Measurements from ENCODE around the gene ZNF536.
"Not testable (repeated sequence)": the region's sequence is repeated elsewhere in the genome, so short reads cannot be mapped to it uniquely, and the experiment has no call there.

Gene ZNF536

DNA sequence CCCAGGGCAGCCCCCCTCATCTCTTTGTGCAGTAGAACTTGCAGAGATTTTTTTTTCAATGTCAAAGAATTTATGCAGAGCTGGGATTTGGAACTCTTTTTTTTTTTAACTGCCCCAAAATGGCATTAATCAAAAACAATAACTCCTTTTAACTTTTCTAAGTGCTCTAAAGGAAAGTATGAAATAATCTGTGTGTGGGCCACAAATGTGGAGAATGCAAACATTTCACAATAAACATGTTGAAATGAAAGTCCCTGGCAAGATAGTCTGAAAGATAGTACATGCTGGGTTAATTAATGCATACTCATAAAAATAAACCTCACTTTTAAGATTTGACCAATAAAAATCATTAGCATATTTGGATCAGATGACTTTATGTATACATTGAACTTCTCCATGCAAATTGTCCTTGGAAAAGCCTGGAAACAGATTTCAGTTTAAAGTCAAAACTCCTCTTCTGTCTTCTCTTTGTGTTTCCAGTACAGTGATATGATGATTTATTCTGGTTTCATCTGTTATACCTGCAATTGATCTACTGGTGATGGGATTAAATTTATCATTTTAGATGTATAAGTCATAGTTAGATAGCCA is 30.5 kb upstream of the ZNF536 start:
- DNase-seq (ENCODE audit: low spot score) = no peak

DNA sequence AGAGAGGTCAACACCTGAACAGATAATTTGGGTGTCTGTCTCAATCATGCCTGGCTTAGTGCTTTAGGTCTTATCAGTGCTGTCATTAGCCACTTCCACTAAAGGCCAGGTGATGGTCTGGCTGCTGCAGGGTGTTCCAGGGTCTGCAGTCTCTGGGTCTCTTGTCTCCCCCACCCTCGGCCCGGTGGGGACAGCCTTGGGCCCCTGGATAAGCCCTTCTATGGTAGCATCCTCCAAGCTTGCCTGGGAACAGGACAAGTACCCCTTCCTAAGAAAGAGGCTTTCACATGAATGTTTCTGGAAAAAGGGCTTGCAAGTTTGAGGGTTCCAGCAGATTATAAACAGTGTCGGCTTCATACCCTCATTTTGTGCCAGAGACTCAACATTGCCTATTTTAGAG is 29.3 kb upstream of the ZNF536 start:
- DNase-seq (ENCODE audit: low spot score) = no peak

DNA sequence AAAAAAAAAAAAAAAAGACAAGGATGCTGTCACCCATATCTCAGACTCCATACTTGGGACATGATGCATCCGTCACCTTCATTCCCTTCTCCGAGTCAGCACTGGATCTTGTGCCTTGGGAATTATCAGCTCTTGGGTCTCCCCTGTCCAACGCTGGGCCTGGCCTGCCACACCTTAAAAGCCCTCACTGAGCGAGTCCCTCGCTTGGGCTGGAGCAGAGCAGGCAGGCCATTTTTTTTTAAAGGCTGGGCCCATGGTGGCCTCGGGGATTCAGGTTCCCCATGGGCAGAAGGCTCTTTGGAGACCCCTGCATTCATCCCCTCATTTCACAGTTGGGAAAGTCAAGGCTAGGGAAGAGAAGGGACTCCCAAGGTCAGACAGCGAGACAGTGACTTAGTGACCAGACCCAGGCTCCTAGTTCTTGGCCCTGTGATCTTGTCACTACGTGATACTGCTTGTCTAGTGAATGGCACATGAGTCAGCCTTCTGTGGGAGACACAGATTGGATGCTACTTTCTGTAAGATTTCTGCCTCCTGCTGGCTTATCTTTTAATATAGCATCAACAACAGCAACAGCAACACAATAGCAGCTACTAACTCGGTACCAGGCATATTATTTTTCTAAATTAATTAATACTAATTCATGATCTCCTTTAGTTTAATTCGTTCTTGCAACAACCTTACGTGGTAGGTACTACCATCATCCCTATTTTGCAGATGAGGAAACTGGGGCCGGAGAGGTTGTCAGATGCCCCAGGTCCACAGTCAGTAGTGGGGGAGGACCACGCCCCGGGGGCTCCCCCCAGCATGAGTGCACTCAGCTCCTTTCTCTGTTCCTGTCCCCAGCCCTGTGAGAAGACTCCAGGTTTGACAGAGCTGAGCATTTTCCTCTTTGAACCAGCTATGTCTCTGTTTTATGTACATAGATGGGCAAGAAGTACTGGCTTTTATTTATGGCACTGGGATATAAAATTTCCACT is 27.4 kb upstream of the ZNF536 start:
- DNase-seq (ENCODE audit: low spot score) = no peak

DNA sequence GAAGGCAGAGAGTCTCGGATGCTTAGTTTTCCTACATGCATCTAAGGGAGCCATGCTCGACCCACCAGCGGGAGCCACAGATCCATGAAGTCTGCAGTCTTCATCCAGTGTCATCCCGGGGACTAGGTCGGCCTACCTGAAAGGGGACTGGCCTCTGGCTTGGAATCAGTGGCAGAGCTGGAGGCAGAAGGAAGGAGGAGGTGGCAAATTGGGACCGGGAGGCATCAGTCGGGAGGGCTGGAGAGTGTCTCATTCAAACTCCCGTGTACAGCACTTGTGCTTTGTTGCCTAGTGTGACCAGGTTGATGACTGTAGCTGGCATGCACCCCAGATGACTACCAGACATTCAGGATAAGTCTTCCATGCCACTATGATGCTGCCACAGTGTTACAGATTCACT is 26.5 kb upstream of the ZNF536 start:
- no peak for DNase-seq (ENCODE audit: low spot score)

DNA sequence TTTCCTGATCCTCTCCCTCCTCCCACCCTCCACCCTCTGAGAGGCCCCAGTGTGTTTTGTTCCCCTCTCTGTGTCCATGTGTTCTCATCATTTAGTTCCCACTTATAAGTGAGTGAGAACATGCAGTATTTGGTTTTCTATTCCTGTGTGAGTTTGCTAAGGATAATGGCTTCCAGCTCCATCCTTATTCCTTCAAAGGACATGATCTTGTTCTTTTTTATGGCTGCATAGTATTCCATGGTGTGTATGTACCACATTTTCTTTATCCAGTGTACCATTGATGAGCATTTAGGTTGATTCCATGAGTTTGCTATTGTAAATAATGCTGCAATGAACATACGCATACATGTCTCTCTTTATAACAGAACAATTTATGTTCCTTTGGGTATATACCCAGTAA is 25.7 kb upstream of the ZNF536 start:
- not testable (repeated sequence) for DNase-seq (ENCODE audit: low spot score)

DNA sequence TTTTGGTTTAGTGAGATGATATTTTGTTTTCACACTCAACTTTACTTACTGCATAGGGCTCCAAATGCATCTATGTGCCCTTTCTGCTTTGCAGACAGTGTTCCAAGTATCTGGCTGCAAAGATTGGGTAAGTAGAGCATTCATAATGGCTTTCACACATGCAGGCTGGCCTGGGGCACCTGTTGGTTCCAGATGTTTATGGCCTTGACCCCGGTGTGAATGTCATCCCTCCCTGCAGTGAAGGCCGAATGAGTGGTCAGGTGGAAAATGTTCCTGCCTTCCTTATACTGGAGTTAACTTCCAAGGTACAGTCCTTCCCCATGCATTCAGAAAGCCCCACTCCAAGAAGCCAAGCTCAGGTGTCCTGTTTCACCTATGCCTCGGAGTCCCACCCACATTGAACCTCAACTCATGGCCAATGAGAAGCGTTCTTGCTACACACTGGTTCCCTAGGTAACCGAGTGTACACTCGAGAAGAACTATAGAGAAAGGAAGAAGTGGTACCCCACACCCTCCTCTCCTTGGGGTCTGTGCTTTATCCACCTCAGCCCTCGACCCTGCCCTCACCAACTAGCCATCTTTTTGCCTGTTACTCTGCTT is 23.0 kb upstream of the ZNF536 start:
- no peak for DNase-seq (ENCODE audit: low spot score)

DNA sequence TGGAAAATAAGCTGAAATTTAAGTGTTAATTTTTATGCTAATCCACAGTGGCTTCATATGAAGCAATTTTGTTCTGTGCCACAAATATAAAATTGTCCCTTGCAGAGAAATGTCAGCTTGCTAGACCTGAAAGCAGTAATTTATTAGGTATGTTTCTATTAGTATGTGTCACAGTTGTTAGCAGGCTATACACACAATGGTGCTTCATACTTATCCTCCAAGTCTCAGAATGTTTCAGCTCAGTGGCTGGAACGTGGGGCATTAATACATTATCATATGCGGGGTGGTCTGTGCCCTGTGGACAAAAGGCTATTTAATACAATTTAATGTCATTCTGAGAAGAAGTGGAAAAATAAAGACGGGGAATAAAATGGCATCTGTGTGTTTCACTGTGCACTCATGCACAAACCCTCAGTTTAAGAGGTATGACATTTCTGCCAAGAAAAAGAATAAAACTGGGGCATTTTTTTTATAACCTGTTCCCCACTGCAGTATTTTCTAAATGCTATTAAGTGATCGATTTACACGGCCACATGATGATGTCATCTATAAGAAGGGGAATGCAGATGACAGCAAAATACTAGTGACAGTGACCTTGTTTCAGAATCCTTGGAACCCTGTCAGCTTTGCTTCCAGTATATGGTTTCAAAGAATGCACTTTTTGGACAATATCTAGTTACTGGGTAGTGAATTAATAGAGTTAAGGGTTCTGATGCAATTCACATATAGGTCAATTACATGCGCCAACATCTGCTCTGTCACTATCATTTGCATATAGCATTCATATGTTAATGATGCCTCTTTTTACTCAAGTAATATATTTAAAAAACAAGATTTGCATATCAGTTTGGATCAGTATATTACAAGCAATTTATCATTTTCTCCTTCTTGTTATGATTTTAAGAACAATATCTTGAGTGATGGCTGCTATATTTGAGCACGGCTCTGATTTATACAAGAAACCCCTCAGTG is 21.2 kb upstream of the ZNF536 start:
- DNase-seq (ENCODE audit: low spot score) = no peak

DNA sequence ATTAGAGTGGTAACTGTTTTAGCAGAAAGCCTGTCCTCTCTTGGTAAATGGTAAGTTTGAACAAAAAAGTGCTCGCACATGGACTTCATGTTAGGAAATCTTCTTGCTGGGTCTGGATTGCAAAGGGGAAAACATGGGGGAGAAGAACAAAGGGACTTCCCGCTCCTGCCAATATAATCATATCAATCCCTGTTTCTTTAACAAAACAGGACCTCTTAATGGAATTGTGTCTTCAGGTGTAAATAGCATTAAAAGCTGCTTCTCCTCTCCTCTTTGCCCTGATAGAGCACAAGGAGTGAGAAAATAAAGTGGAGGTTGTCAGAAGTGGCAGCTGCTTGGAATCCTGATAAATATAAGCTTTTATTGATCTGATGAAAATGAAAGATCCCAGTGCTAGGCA is 20.4 kb upstream of the ZNF536 start:
- DNase-seq (ENCODE audit: low spot score) = no peak

DNA sequence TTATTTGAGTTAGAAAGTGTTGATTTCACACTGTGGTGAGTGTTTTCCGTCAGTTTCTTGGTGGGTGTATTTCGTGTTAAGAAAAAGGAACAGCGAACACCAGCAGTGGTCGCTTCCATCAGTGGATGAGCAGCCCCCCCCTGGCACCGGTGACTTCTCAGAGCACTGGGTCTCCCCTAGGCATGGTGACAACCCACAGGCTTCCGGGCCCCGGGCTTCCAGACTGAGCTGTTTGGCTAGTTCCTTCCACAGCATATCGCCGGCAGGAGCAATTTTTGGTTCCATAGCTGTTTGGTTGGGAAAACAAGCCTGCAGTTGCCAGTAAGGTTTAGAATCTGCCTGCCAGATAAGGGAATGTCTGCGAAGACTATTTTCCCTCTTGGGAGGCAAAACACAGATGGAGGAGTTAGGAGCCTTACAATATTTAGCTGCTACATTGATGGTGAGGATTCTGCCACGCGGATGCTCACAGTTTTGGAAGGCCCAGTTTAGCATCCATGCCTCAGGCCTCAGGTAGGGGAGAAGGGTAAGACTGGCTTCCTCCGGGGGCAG is 18.7 kb upstream of the ZNF536 start:
- DNase-seq (ENCODE audit: low spot score) = no peak

DNA sequence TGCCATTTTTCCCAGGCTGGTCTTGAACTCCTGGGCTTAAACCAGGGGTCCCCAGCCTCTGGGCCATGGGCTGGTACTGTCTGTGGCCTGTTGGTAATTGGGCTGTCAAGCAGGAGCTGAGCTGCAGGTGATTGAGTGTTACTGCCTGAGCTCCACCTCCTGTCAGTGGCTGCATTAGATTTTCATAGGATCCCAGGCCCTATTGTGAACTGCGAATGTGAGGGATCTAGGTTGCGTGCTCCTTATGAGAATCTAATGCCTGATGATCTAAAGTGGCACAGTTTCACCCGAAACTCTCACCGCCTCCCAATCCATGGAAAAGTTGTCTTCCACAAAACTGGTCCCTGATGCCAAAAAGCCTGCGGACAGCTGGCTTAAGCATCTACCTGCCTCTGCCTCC is 16.6 kb upstream of the ZNF536 start:
- DNase-seq (ENCODE audit: low spot score) = no peak

DNA sequence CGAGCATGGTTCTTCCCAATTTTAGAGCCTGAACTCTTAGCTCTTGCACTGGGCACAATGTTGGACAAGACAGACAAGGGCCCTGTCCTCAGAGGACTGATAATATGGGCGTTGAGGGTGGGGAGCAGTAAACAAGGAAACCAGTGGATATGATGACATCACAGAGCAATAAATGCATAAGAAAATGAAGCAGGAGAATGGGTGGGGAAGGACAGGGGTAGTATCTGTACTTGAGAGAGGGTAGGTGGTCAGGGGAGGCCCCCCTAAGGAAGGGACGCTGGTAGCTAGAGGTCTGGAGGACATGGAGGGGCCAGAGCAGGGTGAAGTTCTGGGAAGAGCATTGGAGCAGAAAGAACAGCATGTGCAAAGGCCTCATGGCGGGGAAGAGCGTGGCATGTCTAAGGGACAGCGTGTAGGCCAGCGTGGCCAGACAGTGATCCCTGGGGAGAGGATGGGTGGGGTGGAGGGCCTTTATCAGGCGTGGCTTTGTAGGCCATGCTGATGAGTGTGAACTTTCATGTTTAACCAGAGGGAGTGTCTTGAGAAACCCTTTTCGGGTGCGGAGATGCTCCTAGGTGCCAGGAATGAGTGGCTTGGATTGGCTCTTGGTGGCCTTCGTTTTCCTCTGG is 15.1 kb upstream of the ZNF536 start:
- DNase-seq (ENCODE audit: low spot score) = no peak

DNA sequence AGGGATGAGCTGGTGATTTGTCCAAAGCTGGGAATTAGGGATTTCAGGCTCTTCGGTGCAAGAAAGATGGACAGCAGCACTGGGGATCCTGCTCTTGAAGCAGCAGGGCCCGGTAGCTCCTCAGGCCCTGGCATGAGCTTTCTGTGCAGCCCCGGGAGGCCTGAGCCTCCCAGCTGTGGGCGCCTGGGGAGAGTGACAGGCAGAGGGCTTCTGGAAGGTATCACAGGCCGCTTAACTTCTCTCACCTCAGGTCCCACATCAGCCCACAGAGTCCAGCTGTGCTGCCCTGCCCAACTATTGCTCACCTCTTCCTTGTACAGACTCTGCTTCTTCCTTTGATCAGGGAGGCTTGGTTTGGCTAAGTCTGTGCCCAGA is 14.6 kb upstream of the ZNF536 start:
- no peak for DNase-seq (ENCODE audit: low spot score)

DNA sequence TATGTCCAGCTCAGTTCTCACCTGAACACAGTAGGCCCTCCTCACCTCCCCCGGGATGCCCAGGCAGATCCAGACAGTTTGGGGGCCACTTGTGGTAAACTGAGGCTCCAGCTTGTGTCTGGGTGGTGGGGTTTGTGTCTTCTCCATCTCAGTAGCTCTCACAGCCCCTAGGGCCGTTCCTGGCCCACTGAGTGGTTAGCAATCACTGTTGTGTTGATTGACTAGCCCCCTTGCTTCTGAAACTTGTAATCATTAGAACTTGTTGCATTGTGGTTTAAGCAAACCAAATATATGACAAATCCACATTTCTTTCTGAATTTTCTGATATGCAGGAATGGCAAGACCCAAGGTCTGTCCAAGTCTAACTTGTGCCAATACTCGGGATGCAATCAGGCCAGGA is 13.9 kb upstream of the ZNF536 start:
- DNase-seq (ENCODE audit: low spot score) = no peak

DNA sequence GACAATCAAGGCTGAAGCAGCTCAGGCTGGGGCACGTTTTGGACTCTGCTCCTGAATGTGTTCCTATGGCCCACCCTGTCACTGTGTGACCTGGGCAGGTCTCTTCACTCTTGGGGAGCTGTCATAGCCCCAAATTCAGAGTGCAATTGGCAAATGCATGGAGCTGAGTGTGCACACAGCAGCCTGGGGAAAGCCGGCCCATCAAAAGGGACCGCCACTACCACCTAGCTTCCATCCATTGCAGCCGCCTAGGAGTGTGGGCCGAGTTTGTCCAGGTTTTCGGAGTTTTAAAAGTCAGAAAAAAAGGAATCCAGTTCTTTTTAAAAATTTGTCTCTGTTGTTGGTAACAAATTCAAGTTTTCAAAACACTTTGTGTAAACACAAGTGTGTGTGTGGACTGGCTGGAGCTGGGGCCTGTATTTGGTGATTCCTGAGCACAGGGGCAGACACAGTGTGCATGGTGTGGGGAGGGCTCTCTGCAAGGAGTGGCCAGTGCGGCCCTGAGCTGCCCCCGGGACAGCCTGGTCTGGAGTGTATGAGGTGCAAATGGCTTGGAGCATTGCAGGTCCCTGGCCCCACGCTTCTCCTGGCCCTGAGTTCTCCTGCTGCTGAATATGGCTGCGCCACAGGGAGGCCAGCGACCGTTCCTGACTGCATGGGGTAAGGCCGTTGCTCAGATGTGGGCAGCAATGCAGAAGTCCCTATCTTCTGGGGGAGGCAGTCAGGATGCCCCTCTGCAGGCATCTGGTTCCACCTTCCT is 13.2 kb upstream of the ZNF536 start:
- DNase-seq (ENCODE audit: low spot score) = no peak

DNA sequence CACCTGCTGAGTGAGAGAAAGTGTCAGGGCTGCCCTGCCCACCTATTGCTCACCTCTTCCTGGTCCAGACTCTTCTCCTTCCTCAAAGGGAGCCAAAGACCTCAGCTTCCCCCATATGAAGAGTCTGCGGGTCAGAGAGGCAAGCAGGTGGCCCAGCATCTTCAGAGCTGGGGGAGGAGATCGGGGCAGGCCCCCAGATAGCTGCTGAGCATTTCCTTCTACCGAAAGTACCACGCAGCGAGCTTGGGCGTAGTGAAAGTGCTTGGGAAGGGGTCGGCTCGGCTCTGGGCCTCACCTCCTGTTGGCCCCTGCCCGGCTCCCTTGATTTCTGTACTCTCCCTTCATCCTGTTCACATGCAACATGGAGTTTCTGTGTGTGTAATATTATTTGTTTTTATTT is 12.2 kb upstream of the ZNF536 start:
- no peak for DNase-seq (ENCODE audit: low spot score)

DNA sequence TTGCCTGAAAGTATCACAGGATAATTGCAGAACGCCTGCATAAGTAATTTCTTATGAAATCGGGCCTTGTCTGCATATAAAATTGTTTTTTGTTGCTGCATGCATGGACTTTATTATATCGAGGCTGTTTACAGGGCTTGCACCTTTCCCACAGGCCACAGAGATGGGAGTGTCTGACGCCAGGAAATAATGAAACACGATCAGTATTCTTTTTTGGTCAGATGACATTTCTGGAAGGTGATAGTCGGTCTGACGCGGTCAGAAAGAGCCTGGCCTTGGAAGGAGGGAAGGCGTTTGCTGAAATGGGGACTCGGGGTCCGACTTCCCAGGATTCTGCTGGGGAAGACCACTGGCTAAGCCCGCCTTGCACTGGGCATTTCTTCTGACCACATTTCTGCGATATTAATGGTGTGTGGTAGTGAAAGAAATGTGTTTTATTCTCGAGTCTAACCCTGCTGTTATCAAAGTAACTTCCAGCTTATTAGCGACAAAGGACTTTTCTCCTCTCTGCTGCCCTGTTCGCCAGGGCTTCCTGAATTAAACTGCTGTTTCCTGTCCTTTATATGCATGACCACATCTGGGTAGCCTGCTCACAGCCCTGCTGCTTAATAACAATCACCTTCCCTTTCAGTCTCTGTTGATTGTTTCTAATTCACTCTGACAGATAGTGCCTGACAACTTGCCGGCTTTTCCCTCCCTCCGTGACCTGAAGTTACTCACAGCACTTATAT is 11.6 kb upstream of the ZNF536 start:
- no peak for DNase-seq (ENCODE audit: low spot score)

DNA sequence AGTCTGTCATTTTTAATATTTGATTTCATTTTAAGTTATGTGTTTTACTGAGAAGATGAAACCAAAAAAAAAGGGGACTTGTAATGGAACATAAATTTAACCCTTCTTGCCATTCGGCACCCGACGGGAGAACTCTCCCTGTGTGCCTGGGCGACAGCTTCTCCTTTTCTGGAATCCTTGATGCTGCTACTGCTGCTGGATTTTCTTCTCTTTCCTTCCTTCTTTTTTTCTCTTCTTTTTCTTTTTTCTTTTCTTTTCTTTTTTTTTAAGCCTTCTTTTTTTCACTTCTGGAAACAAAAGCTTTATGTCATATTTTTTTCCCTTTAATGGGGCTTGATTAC is 11.1 kb upstream of the ZNF536 start:
- DNase-seq (ENCODE audit: low spot score) = no peak

DNA sequence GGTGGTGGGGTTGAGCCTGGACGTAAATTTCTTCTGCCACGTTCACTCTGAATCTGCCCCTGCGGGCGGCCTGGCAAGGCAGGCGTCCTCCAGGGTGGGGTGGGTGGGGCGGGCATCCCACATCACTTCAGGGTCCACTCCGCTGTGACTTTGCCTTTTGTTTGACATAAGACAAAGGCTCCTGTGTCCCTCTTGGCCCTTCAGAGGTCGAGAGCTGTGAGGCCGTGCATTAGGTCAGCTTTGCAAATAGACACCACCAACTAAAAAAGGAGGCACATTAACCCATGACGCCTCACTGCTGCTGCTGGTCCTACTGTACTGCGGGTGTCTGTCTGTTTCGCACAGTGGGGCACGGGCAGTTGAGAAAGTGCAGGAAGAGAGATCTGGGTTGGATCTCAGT is 10.5 kb upstream of the ZNF536 start:
- DNase-seq (ENCODE audit: low spot score) = no peak

DNA sequence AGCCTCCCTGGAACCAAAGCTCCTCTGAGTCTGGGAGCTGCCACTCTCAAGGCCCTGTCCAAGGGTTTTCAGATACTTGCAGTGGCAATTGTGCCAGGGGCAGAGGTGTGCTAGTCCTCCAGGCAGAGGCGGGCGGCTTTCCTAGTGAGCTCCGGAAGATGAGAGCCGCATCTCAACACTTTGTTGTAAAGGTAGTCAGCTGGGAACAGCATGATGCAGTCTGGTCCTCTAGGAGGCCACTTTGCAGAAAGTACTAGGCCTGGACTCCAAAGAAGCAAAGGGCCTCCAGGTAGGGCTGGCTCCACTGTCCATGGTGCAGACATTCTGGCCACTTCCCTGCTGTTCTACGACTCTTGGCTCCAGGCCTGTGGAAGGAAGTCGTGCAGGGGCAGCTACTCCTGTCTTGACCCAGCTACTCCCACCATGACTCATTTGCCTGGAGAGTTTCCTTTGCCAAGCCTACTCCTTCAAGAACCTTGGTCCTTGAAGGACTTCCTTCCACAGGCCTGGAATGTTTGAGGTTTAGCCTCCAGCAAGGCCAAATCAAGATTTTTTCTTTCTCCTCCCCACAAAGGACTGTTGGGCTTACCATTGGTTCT is 9.9 kb upstream of the ZNF536 start:
- no peak for DNase-seq (ENCODE audit: low spot score)

DNA sequence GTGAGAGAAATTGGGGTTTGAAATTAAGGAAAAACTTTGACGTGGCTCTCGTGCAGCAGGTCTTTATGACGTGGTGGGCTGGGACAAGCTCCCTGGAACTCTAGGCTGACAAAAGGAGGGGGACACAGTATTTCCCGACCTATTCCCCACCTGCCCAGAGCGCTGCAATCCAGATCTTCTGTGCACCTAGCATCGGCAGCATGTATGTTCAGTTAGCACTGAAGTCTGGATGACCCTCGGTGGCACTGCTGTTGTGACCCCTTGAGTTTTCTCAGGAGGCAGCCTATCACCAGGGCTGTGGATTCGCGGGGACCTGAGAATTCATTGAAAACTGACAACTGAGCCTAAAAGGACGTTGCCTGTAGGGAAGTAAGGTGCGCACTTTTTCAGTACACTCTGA is 9.1 kb upstream of the ZNF536 start:
- DNase-seq (ENCODE audit: low spot score) = no peak
